GM12878 (cell line): ENCODE measurements around the gene CCDC85A. TPM values are rescaled to one million over a fixed set of nuclear protein-coding genes. Genes with fewer than 3 reads are reported as not detected.

Experiments used
- ATAC-seq: fragments of 200-7000 bp; cut with Tn5 transposase; 3 replicates; pipeline ENCODE4 v1.9.1; 2020; ENCODE audit warnings: mild to moderate bottlenecking, moderate library complexity
- BruUV-seq: library from RNA; stranded (reverse); fragments of 400-500 nt; replicated peaks from 2 replicates; lab custom pipeline; 2021; lab: Mats Ljungman, UMichigan
- CTCF ChIA-PET: fragments of 300-600 bp; sonication (Branson Sonifier 250); formaldehyde crosslinking; extraction: SDS; loops from one replicate; lab custom pipeline; 2021; ENCODE audit warnings: inconsistent platforms; lab: Yijun Ruan, JAX
- POLR2A ChIA-PET: fragments of 350-600 bp; formaldehyde crosslinking; extraction: SDS; loops from one replicate; lab custom pipeline; 2021; ENCODE audit warnings: inconsistent platforms; lab: Charles Lee
- RAD21 ChIA-PET: fragments of 300-600 bp; sonication (Branson Sonifier 250); formaldehyde crosslinking; loops from one replicate; lab custom pipeline; 2023; ENCODE audit warnings: antibody characterized with exemption; ENCODE audit not compliant: unreplicated experiment; lab: Charles Lee
- SMC1A ChIA-PET: fragments of 300-600 bp; sonication (Branson Sonifier 250); formaldehyde crosslinking; loops from one replicate; lab custom pipeline; 2023; ENCODE audit not compliant: unreplicated experiment, uncharacterized antibody; lab: Charles Lee
- DNase-seq: peaks from one replicate; pipeline ENCODE4 v3.0.0-alpha.2; 2011; ENCODE audit warnings: low read depth, low spot score
- FAIRE-seq: peaks from 3 replicates; lab custom pipeline; 2011; peaks lifted over from hg19 to GRCh38; lab: Jason Lieb, UNC
- H2AFZ ChIP-seq: 2 replicates; pipeline ENCODE4 v1.6.0; 2011; ENCODE audit warnings: low read depth, low read length, control low read depth; ENCODE audit not compliant: control insufficient read depth
- H3K27ac ChIP-seq: 2 replicates; pipeline ENCODE4 v1.5.1; 2011; ENCODE audit warnings: control low read depth; ENCODE audit not compliant: control insufficient read depth, insufficient read depth
- H3K27me3 ChIP-seq, 2 experiments: replicated peaks in 1 of 2; 2 replicates each; pipeline versions ENCODE4 v1.6.0 to v1.6.1; 2011; ENCODE audit warnings: low read length in 1 of 2; ENCODE audit not compliant: control insufficient read depth in 2 of 2, insufficient read depth in 2 of 2
- H3K36me3 ChIP-seq, 2 experiments: 2 replicates each; pipeline ENCODE4 v1.5.1; 2011; ENCODE audit warnings: low read length in 1 of 2; ENCODE audit not compliant: control insufficient read depth in 2 of 2, insufficient read depth in 2 of 2
- H3K4me1 ChIP-seq: 2 replicates; pipeline ENCODE4 v1.6.1; 2011; ENCODE audit warnings: mild to moderate bottlenecking, low read length, moderate library complexity, mixed read lengths; ENCODE audit not compliant: control insufficient read depth, insufficient read depth
- H3K4me2 ChIP-seq: 2 replicates; pipeline ENCODE4 v1.6.0; 2011; ENCODE audit warnings: control low read depth; ENCODE audit not compliant: control insufficient read depth, insufficient read depth
- H3K4me3 ChIP-seq: fragments of 200-600 bp; sonication (generic); 2 replicates; pipeline ENCODE4 v1.5.1; 2016
- H3K79me2 ChIP-seq: 2 replicates; pipeline ENCODE4 v1.6.0; 2011; ENCODE audit warnings: low read length; ENCODE audit not compliant: control insufficient read depth, insufficient read depth
- H3K9ac ChIP-seq: 2 replicates; pipeline ENCODE4 v1.8.0; 2011; ENCODE audit warnings: low read length, control low read depth, mixed read lengths; ENCODE audit not compliant: control insufficient read depth, insufficient read depth
- H3K9me3 ChIP-seq: replicated peaks from 3 replicates; pipeline ENCODE4 v1.5.1; 2011; ENCODE audit warnings: mild to moderate bottlenecking, low read length; ENCODE audit not compliant: control insufficient read depth, insufficient read depth
- H4K20me1 ChIP-seq: 2 replicates; pipeline ENCODE4 v1.6.0; 2011; ENCODE audit not compliant: control insufficient read depth, insufficient read depth
- POU2F2 ChIP-seq: IDR thresholded peaks from 3 replicates; pipeline ENCODE4 v1.6.1; 2011; ENCODE audit warnings: low read depth, mild to moderate bottlenecking, low read length, borderline replicate concordance
- SIN3A ChIP-seq: IDR thresholded peaks from 2 replicates; pipeline ENCODE4 v1.6.1; 2012; ENCODE audit warnings: low read depth, low read length, improper control_type of control experiment
- STAT1 ChIP-seq: fragments of 450-650 bp; conservative IDR thresholded peaks from 2 replicates; pipeline ENCODE4 v1.6.1; 2014; ENCODE audit warnings: antibody characterized with exemption, mild to moderate bottlenecking
- ZBTB40 ChIP-seq: fragments of 450-650 bp; IDR thresholded peaks from 2 replicates; pipeline ENCODE4 v1.6.1; 2016; ENCODE audit warnings: mild to moderate bottlenecking, moderate library complexity, borderline replicate concordance
- WGBS: methylation state at CpG from one replicate; pipeline ENCODE4 v1.1.6; 2016; ENCODE audit warnings: low lambda C conversion rate; ENCODE audit not compliant: insufficient replicate concordance, insufficient coverage; ENCODE audit errors: missing lambda C conversion rate; 5-methylcytosine and 5-hydroxymethylcytosine counted together
- in situ Hi-C: fragments of 300-500 bp; cut with MboI; formaldehyde crosslinking; loops from 9 replicates; pipeline ENCODE4 v1.14.3; 2018; ENCODE audit warnings: mixed read lengths
- intact Hi-C: fragments of 100-400 bp; cut with micrococcal nuclease; formaldehyde crosslinking; loops from one replicate; pipeline ENCODE4 v1.14.2; 2022; ENCODE audit not compliant: unreplicated experiment
- polyA plus RNA-seq, 11 experiments: library from polyadenylated mRNA; depleted of rRNA in 4 of 11; unstranded in 6 of 11; stranded (reverse) in 5 of 11; fragments of >200 nt; fragmentation: Nextera tagmentation in 4 of 11; fragmentation: Illumina TruSeq in 1 of 11; extraction: Ambion mirVana in 4 of 11; extraction: Trizol in 1 of 11; gene quantifications; 1 replicate in 1 of 11; 2 replicates in 10 of 11; pipeline versions ENCODE4 v1.2.1 to v1.2.3, GENCODE V29; 2011 to 2016; ENCODE audit warnings: inconsistent platforms in 2 of 11, missing spikeins in 2 of 11, low read depth in 1 of 11
- total RNA-seq, 4 experiments: library from RNA; depleted of rRNA in 3 of 4; stranded (reverse); fragments of >200 nt in 3 of 4; fragmentation: Illumina TruSeq in 1 of 4; extraction: Trizol in 1 of 4; gene quantifications; 2 replicates each; pipeline versions ENCODE4 v1.2.1 to v1.2.3, GENCODE V29; 2013 to 2021

Gene CCDC85A
- total and polyA plus RNA-seq, 10 of the 15 experiments (the other 5 are each of a cell fraction or from before 2014, with no cell fraction given): 0.02 to 0.57 (median 0.04) TPM; not detected in 7

- no peak for TF ChIP-seq SIN3A
Measured at GRCh38 chr2:56240210-56240609, 56.4 kb downstream of the CCDC85A start (continued).

- ChIA-PET RAD21 (no interaction called here), POLR2A (no interaction called here), SMC1A (no interaction called here), CTCF (no interaction called here)
- no peak for ATAC-seq
- no TSS peak for BruUV-seq
- no peaks in the 10 kb centered on the region for H3K9me3 ChIP-seq
- no peak for TF ChIP-seq ZBTB40
- no peak for TF ChIP-seq POU2F2
- TF ChIP-seq STAT1: no peak
- no peaks in the 10 kb centered on the region; a peak in 1 of 4 replicates for H3K27me3 ChIP-seq
- in situ Hi-C loops (no loop called here), intact Hi-C loops (no loop called here)
- H3K4me2 ChIP-seq: no peak overlapping the region
- no peak for FAIRE-seq
- H3K9ac ChIP-seq: no peak overlapping the region
- no peaks in the 10 kb centered on the region for H3K4me1 ChIP-seq
- H4K20me1 ChIP-seq: no peaks in the 10 kb centered on the region
- H2AFZ ChIP-seq: no peak overlapping the region
- DNase-seq: no peak
- no peak overlapping the region for H3K27ac ChIP-seq
- WGBS: 0% methylated on average over 1 of the region's 1 CpG
- no peaks in the 10 kb centered on the region for H3K36me3 ChIP-seq
- no peak overlapping the region for H3K4me3 ChIP-seq
- no peaks in the 10 kb centered on the region for H3K79me2 ChIP-seq
Measured at GRCh38 chr2:56244506-56244905, 60.7 kb downstream of the CCDC85A start.
